HUDEP-2 (cell line): ENCODE data around the gene AP1S3.
"Not testable (repeated sequence)": the region's sequence is repeated elsewhere in the genome, so short reads cannot be mapped to it uniquely, and the experiment has no call there.

ENCODE experiments used
- DNase-seq, 76 experiments: peaks; one replicate each; lab custom pipeline; 2025; ENCODE audit not compliant: unreplicated experiment in 76 of 76; lab: John Stamatoyannopoulos, UW

The AP1S3 gene

DNA sequence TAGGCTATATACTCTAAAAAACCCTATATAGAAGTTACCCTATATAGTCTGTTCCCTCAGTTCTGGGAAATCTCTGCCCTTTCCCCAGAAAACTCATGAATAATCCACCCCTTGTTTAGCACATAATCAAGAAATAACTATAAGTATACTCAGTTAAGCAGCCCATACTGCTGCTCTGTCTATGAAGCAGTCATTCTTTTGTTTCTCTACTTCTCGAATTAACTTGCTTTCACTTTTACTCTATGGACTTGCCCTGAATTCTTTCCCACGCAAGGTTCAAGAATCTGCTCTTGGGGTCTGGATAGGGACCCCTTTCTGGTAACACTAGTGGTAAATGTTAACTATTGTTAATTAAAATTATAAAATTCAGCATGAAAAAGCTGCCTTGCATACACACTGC lies 17.4 kb upstream of the AP1S3 start:
- no peak for DNase-seq

DNA sequence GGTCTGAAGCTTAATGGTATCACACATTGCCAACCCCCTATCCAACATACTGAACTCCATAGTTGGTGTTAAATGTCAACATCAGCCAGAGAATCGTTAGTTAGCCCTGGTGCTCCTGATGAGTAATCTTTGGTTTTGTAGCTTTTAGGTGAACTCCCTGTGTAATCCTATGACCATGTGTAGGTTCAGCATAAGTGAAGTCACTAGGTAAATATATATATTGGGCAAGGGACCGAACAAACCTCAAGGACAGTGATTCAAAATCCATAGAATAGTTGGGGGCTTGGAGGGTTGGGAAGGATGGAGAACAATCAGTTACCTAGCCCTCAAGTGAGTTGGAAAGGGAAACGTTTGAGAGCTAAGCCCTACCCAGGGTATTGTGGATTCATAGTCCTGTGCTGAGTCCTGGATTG lies 16.0 kb upstream of the AP1S3 start:
- DNase-seq = no peak

- no peak for DNase-seq
These were observed 15.0 kb upstream of the AP1S3 start for GRCh38 chr2:223852281-223852795.

DNA sequence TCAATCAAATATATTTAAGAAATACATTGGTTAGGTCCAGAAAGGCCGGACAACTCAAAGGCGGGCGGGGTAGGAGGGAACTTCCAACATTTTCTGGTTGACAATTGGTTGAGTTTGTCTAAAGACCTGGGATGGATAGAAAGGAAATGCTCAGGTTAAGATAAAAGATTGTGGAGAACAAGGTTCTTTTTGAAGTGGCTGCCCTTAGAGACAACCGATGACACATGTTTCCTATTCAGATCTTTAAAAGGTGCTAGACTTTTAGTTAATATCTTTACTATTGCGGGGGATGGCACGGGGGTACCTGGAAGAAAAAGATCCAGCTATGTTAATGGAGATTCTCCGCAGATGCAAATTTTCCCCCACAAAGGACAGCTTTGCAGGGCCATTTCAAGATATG lies 10.0 kb upstream of the AP1S3 start:
- DNase-seq = no peak

- no peak for DNase-seq
These were observed 9.1 kb upstream of the AP1S3 start for GRCh38 chr2:223846515-223846914.

GRCh38 chr2:223841436-223842190 lies 4.2 kb upstream of the AP1S3 start:
- no peak for DNase-seq

DNA sequence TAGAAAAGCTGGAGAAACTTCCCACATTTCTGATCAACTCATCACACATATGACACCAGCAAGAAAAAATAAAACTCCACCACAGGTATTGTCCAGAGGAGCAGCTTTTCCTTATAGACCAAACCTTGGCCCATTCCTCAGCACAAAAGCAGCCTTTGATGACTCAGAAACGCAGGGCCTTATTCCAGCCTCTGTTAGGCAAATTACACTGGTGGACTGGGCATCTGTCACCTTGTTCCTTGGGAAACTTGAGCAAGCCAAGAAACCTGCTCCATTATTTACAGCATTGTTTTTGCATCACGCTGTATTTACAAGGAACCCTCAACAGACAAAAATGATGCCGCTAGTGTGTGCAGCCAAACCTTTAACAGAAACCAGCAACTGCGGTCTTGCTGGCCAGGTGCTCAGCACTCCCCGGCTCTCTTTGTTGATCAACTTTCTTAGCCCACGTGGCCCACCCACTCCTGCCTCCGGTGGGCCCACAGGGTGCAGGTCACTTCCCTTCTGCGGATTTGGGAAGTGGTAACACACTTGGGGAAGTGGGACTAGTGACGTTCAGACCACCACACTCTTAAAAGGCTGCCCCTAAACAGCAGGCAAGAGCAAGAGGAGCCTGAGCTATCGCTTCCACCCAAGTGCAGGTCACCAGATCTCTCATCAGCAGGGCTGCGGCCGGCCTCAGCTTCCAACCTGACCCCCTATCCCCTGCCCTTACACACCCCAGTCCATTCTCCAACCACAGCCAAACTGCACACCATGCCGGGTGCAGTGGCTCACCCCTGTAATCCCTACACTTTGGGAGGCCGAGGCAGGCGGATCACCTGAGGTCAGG lies 1.5 kb downstream of the AP1S3 start:
- no peak for DNase-seq

GRCh38 chr2:223834431-223834830 lies 3.0 kb downstream of the AP1S3 start:
- no peak for DNase-seq

GRCh38 chr2:223832241-223832903 lies 5.0 kb downstream of the AP1S3 start:
- peak in 1 of 76 experiments; percentile 2 for DNase-seq

GRCh38 chr2:223829128-223829527 lies 8.3 kb downstream of the AP1S3 start:
- no peak for DNase-seq

DNA sequence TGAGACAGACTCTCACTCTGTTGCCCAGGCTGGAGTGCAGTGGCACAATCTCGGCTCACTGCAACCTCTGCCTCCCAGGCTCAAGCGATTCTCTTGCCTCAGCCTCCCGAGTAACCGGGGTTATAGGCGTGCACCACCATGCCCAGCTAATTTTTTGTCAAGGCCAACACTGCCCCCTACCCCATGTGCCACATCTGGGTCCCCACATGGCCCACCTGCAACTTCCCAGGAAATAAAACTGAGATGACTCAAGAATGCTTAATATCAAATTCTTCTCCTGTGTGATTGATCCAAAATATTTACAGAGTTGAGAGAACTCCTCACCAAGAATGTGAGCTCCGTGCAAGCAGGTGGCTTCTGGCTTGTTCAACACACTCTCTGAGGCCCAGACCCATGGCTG lies 9.1 kb downstream of the AP1S3 start:
- no peak for DNase-seq

- DNase-seq = no peak
These were observed 10.4 kb downstream of the AP1S3 start for GRCh38 chr2:223826995-223827394.

DNA sequence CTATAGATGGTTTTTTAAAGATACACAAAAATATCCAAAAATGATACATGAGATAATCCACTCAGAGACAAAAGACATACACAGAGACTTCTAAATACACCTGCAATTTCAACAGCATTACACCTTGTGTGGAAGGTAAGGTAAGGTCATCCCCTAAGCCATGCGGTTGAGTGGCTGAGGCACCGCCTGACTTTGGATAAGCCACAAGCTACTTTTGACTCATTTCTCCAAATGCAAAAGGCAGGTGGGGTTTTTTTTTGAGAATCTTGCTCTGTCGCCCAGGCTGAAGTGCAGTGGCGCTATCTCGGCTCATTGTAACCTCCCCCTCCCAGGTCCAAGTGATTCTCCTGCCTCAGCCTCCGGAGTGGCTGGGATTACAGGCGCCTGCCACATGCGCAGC lies 13.1 kb downstream of the AP1S3 start:
- no peak for DNase-seq

DNA sequence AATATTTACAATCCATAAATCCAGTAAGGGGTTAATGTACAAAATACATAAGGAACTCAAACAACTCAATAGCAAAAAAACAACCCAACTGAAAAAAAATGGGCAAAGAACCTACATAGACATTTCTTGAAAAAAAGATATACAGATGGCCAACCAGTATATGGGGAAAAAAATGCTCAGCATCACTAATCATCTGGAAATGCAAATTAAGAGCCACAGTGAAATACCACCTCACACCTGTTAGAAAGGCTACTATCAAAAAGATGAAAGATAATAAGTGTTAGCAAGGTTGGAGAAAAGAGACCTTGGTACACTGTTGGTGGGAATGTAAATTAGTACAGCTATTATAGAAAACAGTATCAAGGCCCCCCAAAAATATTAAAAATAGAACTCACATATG lies 14.6 kb downstream of the AP1S3 start:
- DNase-seq = no peak

- DNase-seq = no peak
These were observed 16.8 kb downstream of the AP1S3 start for GRCh38 chr2:223820549-223820948.

DNA sequence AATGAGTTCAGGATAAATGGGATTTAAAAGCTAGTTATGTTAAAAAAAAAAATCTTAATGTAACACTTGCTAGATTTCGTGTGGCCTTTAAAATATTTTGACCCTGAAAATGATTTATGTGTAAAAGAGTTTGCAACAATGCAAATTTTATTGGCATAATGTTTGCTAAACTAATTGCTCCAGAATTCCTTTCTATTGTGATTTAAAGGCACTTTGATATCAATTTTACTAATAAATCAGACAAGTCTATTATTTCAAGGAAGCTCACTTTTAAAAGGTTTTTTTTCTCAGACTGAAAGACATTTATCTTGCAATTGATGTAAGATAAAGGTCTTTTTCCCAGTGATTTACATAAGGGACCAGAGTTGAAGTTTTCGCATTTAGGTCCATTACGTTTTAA lies 17.5 kb downstream of the AP1S3 start:
- no peak for DNase-seq

DNA sequence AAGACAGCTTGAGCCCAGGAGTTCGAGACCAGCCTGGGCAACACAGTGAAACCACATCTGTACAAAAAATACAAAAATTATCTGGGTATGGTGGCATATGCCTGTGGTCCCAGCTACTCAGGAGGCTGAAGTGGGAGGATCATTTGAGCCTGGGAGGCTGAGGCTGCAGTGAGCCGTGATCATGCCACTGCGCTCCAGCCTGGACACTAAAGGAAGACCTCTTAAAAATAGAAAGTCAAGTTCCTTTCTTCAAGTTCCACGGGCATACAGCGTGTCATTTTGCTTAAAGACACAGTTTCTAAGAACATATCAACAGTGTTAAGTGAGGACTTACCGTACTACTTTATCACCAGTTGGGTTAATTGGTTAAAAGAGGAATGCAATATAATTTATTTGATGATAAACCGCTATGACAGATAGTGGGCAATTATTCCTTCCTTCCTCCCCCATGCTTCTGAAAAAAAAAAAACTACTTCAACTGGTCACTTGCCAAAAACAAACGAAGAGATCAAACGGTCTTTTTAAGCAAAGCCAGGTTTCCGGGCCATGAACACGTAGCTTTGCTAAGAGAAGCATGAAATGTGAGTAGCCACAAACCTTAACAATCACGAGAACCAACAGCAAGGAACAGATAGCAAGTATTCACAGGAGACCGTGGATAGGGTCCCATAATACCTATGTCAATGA lies 21.4 kb downstream of the AP1S3 start:
- DNase-seq = no peak

DNA sequence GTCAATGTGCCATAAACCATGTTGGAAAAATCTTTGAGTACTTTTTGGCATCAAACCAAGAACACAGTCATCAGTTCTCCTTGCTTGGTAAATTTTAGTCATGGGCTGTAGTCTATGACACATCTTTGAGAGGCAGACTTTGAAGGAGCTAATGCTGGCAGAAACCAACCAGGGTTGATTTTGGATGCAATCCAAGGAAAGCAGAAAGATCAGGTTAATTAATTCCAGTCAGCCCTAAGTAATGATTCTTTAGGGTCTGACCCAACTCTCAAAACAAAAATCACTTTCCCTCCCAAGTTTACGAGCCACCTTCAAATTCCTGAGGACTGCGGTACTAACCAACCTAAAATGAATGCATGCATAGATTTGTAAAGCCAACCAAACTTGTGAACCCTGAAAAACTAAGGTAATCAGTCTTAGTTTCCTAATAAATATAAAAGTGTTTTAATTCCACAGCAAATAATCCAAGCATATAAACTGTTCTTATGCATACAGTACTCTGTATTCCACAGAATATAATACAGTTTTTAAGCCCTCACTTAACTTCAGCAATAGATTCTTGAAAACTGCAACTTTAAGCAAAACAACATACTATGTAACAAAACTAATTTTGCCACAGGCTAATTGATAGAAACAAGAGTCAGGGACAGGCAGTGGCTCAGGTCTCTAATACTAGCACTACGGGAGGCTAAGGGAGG lies 22.0 kb downstream of the AP1S3 start:
- DNase-seq = peak in 12 of 76 experiments; percentile 2 to 57 (median 4)

- DNase-seq = not testable (repeated sequence)
These were observed 22.6 kb downstream of the AP1S3 start for GRCh38 chr2:223814764-223815163.

- no peak for DNase-seq
These were observed 24.1 kb downstream of the AP1S3 start for GRCh38 chr2:223813329-223813728.
